H1 (cell line): ENCODE measurements around the gene FERMT2. TPM values are rescaled to one million over a fixed set of nuclear protein-coding genes. Genes with fewer than 3 reads are reported as not detected.

ENCODE experiments used
- CEBPB ChIP-seq: IDR thresholded peaks from 2 replicates; pipeline ENCODE4 v1.6.1; 2012; ENCODE audit warnings: low read depth, low read length
- polyA plus RNA-seq, 7 experiments: library from polyadenylated mRNA; depleted of rRNA in 3 of 7; stranded (reverse) in 5 of 7; unstranded in 2 of 7; fragments of >200 nt in 5 of 7; fragments of 200-250 nt in 2 of 7; gene quantifications; 1 replicate in 5 of 7; 2 replicates in 1 of 7; 4 replicates in 1 of 7; pipeline versions ENCODE4 v1.2.1 to v1.2.3, GENCODE V29; 2011 to 2013; ENCODE audit warnings: missing spikeins in 2 of 7, mixed read lengths in 2 of 7
- total RNA-seq: library from RNA; stranded (reverse); fragmentation: NEBNext Ultra II Directional; extraction: Animal tissue kit (Norgen Biotek cat#: 25700); gene quantifications from 2 replicates; pipeline ENCODE4 v1.2.1, GENCODE V29; 2021

Gene FERMT2
- total and polyA plus RNA-seq, 2 of the 8 experiments (the other 6 are each of a cell fraction or from before 2014, with no cell fraction given), result 53.3 to 142 TPM

DNA sequence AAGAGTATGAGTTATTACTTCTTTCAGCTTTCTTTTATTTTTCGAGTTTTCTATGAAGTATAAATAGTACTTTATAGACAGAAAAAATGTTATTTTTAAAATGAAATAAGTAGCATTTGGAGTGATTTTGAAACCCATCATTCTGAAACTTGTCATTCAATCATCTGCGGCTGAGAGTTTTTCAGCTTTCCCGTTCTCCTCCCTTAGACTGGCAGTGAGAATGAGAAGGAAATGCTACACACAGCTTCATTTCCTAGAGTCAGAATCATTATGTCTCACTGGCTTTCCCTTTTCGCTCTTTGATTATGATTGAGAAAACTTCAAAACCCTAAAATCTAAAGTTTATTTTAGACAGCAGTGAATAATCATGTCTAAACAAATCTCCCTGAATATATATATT is 125.8 kb downstream of the FERMT2 start (continued):
- no peak for TF ChIP-seq CEBPB
